Measurements from ENCODE around the gene SERPINE3.

The SERPINE3 gene

GRCh38 chr13:51355217-51355616 is 15.7 kb downstream of the SERPINE3 start:
- H3K4me3 ChIP-seq (ENCODE audit: low read length) = no peak overlapping the region
- no peak for DNase-seq (ENCODE audit: low read depth, low spot score)

GRCh38 chr13:51357928-51358595 is 18.6 kb downstream of the SERPINE3 start:
- DNase-seq (ENCODE audit: low read depth, low spot score) = no peak
- no peak overlapping the region for H3K4me3 ChIP-seq (ENCODE audit: low read length)

- DNase-seq (ENCODE audit: low read depth, low spot score) = no peak
- no peak overlapping the region for H3K4me3 ChIP-seq (ENCODE audit: low read length)
These were observed 19.9 kb downstream of the SERPINE3 start for GRCh38 chr13:51359352-51359751.

GRCh38 chr13:51360489-51360888 is 21.0 kb downstream of the SERPINE3 start:
- no peak overlapping the region for H3K4me3 ChIP-seq (ENCODE audit: low read length)
- DNase-seq (ENCODE audit: low read depth, low spot score) = no peak

GRCh38 chr13:51361106-51361505 is 21.6 kb downstream of the SERPINE3 start:
- no peak for DNase-seq (ENCODE audit: low read depth, low spot score)
- H3K4me3 ChIP-seq (ENCODE audit: low read length) = no peak overlapping the region

GRCh38 chr13:51363625-51364024 is 24.1 kb downstream of the SERPINE3 start:
- no peak for DNase-seq (ENCODE audit: low read depth, low spot score)
- no peak overlapping the region for H3K4me3 ChIP-seq (ENCODE audit: low read length)

- DNase-seq (ENCODE audit: low read depth, low spot score) = no peak
- no peak overlapping the region for H3K4me3 ChIP-seq (ENCODE audit: low read length)
These were observed 25.0 kb downstream of the SERPINE3 start for GRCh38 chr13:51364404-51365008.

- no peak overlapping the region for H3K4me3 ChIP-seq (ENCODE audit: low read length)
- no peak for DNase-seq (ENCODE audit: low read depth, low spot score)
These were observed 30.6 kb downstream of the SERPINE3 start for GRCh38 chr13:51370116-51370515.

- DNase-seq (ENCODE audit: low read depth, low spot score) = peak; percentile 27
- no peak overlapping the region for H3K4me3 ChIP-seq (ENCODE audit: low read length)
These were observed 31.3 kb downstream of the SERPINE3 start for GRCh38 chr13:51370811-51371210.

GRCh38 chr13:51371768-51372399 is 32.4 kb downstream of the SERPINE3 start:
- no peak overlapping the region for H3K4me3 ChIP-seq (ENCODE audit: low read length)
- DNase-seq (ENCODE audit: low read depth, low spot score) = no peak

- no peak overlapping the region for H3K4me3 ChIP-seq (ENCODE audit: low read length)
- no peak for DNase-seq (ENCODE audit: low read depth, low spot score)
These were observed 34.0 kb downstream of the SERPINE3 start for GRCh38 chr13:51373451-51373850.

- no peak overlapping the region for H3K4me3 ChIP-seq (ENCODE audit: low read length)
- DNase-seq (ENCODE audit: low read depth, low spot score) = no peak
These were observed 40.8 kb downstream of the SERPINE3 start for GRCh38 chr13:51380269-51380668.

- no peak overlapping the region for H3K4me3 ChIP-seq (ENCODE audit: low read length)
- DNase-seq (ENCODE audit: low read depth, low spot score) = no peak
These were observed 45.6 kb downstream of the SERPINE3 start for GRCh38 chr13:51385114-51385513.

- no peak for DNase-seq (ENCODE audit: low read depth, low spot score)
- H3K4me3 ChIP-seq (ENCODE audit: low read length) = no peak overlapping the region
These were observed 55.2 kb downstream of the SERPINE3 start for GRCh38 chr13:51394724-51395123.

GRCh38 chr13:51396352-51396751 is 56.9 kb downstream of the SERPINE3 start:
- DNase-seq (ENCODE audit: low read depth, low spot score) = no peak
- no peak overlapping the region for H3K4me3 ChIP-seq (ENCODE audit: low read length)

- DNase-seq (ENCODE audit: low read depth, low spot score) = no peak
- no peak overlapping the region for H3K4me3 ChIP-seq (ENCODE audit: low read length)
These were observed 57.9 kb downstream of the SERPINE3 start for GRCh38 chr13:51397262-51397941.

GRCh38 chr13:51405176-51405575 is 65.7 kb downstream of the SERPINE3 start:
- no peak for DNase-seq (ENCODE audit: low read depth, low spot score)

GRCh38 chr13:51412431-51412830 is 72.9 kb downstream of the SERPINE3 start:
- H3K4me3 ChIP-seq (ENCODE audit: low read length) = no peak overlapping the region
- DNase-seq (ENCODE audit: low read depth, low spot score) = no peak

More at GRCh38 chr13:51405176-51405575, 65.7 kb downstream of the SERPINE3 start:
- no peak overlapping the region for H3K4me3 ChIP-seq (ENCODE audit: low read length)
